SU-DHL-6 (cell line): ENCODE results near the gene KRT8.

Source experiments
- H2AFZ ChIP-seq: fragments of 200-600 bp; sonication (generic); 2 replicates; pipeline ENCODE4 v1.6.1; 2014; ENCODE audit warnings: low read depth, mild to moderate bottlenecking, moderate library complexity, mixed read lengths, antibody characterized with exemption, low read length; ENCODE audit not compliant: severe bottlenecking
- H3F3A ChIP-seq: fragments of 200-600 bp; shearing (Covaris generic); 2 replicates; pipeline ENCODE4 v1.6.0; 2016; ENCODE audit warnings: antibody characterized with exemption, mild to moderate bottlenecking; ENCODE audit not compliant: insufficient read depth
- H3K27ac ChIP-seq: fragments of 200-600 bp; sonication (generic); 2 replicates; pipeline ENCODE4 v1.5.1; 2016; ENCODE audit warnings: low read depth, mild to moderate bottlenecking, low read length, moderate library complexity, mixed read lengths
- H3K27me3 ChIP-seq: fragments of 200-600 bp; sonication (generic), shearing (Covaris generic); 2 replicates; pipeline ENCODE4 v1.6.0; 2014; ENCODE audit warnings: mild to moderate bottlenecking, low read length
- H3K36me3 ChIP-seq: fragments of 200-600 bp; sonication (generic); 2 replicates; pipeline ENCODE4 v1.6.1; 2014; ENCODE audit warnings: mild to moderate bottlenecking, low read length, mixed read lengths
- H3K4me2 ChIP-seq: fragments of 300-600, 200-600 bp; shearing (Covaris generic), sonication (generic); 2 replicates; pipeline ENCODE4 v1.6.0; 2014; ENCODE audit warnings: low read length, low read depth, mild to moderate bottlenecking; ENCODE audit not compliant: poor library complexity, severe bottlenecking
- H3K4me3 ChIP-seq: fragments of 200-600 bp; sonication (generic); 2 replicates; pipeline ENCODE4 v1.5.1; 2014; ENCODE audit warnings: antibody characterized with exemption, low read length, mild to moderate bottlenecking, mixed read lengths; ENCODE audit not compliant: insufficient read depth, poor library complexity, severe bottlenecking
- H3K79me2 ChIP-seq: fragments of 200-600 bp; sonication (generic); 2 replicates; pipeline ENCODE4 v1.6.1; 2014; ENCODE audit warnings: mild to moderate bottlenecking, low read length, moderate library complexity; ENCODE audit not compliant: insufficient read depth
- H3K9ac ChIP-seq: fragments of 200-600 bp; sonication (generic); 2 replicates; pipeline ENCODE4 v1.7.0; 2014; ENCODE audit warnings: mild to moderate bottlenecking, low read length
- H3K9me2 ChIP-seq: fragments of 200-600 bp; sonication (generic); replicated peaks from 2 replicates; pipeline ENCODE4 v1.6.1; 2014; ENCODE audit warnings: low read length; ENCODE audit not compliant: insufficient read depth
- H3K9me3 ChIP-seq: fragments of 200-600 bp; sonication (generic); 2 replicates; pipeline ENCODE4 v1.6.1; 2014; ENCODE audit warnings: low read length, mixed read lengths; ENCODE audit not compliant: insufficient read depth
- H4K20me1 ChIP-seq: fragments of 200-600 bp; sonication (generic); 2 replicates; pipeline ENCODE4 v1.6.1; 2014; ENCODE audit warnings: low read depth, mild to moderate bottlenecking, antibody characterized with exemption, low read length, moderate library complexity, mixed read lengths
- EZH2phosphoT487 ChIP-seq: fragments of 200-600 bp; sonication (generic), shearing (Covaris generic); conservative IDR thresholded peaks from 2 replicates; pipeline ENCODE4 v1.6.1; 2018; ENCODE audit warnings: mild to moderate bottlenecking, antibody characterized with exemption, low read length, moderate library complexity, mixed read lengths
- TF ChIP-seq, protein P1 (sequence below): fragments of 200-600 bp; sonication (generic); IDR thresholded peaks from one replicate; pipeline ENCODE4 v1.5.1; 2017; ENCODE audit warnings: antibody characterized with exemption, mild to moderate bottlenecking, low read length, moderate library complexity; ENCODE audit not compliant: insufficient read depth, poor library complexity, severe bottlenecking

Gene KRT8

DNA sequence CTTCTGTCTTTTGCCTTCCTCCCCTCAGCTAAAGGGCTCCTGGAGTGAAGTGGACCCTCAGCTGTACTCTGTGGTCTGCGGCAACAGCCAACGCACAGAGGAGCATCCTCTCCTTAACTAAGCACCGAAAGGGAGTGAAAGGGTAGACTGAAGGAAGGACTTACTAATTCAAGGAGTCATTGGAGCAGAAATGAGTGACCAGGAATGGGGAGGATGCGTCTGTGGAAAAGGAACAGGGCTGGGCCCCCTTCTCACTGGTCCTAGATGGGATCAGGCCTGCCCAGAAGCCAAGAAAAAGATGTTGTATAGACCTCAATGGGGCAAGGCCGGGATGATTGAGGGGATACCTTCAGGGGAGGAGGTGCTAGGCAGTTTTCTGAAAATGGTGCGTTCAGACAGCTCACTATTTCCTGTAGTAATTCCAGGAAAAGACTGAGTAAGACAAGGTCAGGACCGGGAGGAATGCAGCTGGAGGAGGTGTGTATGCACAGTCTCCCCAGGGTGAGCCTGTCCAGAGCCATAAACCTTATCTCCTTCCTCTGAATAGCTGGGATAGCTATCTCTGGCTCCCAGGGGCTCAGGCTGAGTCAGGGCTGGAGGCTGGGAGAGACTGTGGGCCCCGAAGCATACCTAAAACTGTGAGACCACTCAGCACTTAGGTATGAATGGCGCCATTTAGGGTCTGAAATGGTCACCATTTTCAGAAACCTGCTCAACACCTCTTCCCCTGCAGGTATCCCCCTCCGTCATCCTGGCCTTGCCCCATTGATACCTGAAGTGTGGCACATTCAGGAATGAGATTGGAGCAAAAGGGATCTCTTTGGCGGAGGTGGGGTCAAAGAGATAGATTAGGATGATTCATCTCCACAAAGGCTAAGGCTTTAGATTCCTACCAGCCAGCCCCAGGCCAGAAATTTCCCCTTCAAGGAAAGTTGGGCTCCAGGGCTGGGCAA is 20.2 kb upstream of the KRT8 start:
- H3F3A ChIP-seq, result no peaks in the 10 kb centered on the region
- no peak overlapping the region for H2AFZ ChIP-seq
- no peak overlapping the region for H3K4me2 ChIP-seq
- H4K20me1 ChIP-seq, result no peaks in the 10 kb centered on the region
- no peak for TF ChIP-seq EZH2phosphoT487
- H3K36me3 ChIP-seq, result no peaks in the 10 kb centered on the region
- no peak overlapping the region for H3K9ac ChIP-seq
- H3K9me2 ChIP-seq, result no peaks in the 10 kb centered on the region
- no peaks in the 10 kb centered on the region for H3K9me3 ChIP-seq
- H3K4me3 ChIP-seq, result no peak overlapping the region
- H3K79me2 ChIP-seq, result no peaks in the 10 kb centered on the region
- H3K27ac ChIP-seq, result no peak overlapping the region
- no peaks in the 10 kb centered on the region for H3K27me3 ChIP-seq

DNA sequence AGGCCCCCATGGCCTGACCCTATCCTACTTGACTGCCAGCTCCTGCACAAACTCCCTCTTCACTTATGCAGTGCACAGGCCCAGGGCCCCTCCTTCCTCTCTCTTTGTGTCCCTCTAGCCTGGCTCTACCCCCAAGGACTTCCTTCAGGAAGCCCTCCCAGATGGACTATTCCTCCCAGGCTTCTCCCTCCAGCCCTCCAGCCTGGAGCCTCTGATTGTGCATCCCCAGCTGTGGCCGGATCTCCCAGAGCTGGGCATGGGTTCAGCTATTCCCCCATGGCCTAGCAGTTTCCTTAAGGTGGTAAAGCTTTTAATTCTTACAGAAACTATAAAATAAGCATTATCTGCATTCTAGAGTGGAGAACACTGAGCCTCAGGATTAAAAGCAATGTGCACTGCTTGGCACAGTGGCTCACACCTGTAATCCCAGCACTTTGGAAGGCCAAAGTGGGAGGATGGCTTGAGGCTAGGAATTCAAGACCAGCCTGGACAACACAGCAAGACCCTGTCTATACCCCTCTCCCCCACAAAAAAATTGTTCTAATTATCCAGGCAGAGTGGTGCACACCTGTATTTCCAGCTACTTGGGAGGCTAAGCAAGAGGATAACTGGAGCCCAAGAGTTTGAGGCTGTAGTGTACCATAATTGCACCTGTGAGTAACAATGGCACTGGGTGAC is 16.8 kb upstream of the KRT8 start:
- Histone ChIP-seq H3K4me3 (no peak overlapping the region), H3K79me2 (no peaks in the 10 kb centered on the region)

DNA sequence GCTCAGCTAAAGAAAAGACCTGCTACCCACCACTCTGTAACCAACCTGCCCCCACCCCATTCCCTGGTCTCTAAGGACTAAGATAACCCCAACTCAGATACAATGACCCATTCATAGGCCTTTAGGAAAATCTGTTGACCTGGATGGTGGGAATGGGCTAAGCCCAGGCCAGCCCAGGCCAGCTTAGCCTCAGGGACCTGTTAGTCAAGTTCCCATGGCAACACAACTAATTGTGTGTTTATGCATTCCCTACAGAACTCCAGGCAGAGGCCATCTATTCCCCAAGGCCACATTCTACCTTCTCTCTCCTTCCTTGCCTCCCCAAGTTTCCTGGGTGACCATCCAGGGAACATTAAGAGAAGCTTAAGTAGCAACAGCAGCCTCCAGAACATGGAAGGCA is 16.1 kb upstream of the KRT8 start:
- no peak overlapping the region for H3K4me2 ChIP-seq

More for the DNA sequence above, 16.8 kb upstream of the KRT8 start:
- TF ChIP-seq, protein P1, sequence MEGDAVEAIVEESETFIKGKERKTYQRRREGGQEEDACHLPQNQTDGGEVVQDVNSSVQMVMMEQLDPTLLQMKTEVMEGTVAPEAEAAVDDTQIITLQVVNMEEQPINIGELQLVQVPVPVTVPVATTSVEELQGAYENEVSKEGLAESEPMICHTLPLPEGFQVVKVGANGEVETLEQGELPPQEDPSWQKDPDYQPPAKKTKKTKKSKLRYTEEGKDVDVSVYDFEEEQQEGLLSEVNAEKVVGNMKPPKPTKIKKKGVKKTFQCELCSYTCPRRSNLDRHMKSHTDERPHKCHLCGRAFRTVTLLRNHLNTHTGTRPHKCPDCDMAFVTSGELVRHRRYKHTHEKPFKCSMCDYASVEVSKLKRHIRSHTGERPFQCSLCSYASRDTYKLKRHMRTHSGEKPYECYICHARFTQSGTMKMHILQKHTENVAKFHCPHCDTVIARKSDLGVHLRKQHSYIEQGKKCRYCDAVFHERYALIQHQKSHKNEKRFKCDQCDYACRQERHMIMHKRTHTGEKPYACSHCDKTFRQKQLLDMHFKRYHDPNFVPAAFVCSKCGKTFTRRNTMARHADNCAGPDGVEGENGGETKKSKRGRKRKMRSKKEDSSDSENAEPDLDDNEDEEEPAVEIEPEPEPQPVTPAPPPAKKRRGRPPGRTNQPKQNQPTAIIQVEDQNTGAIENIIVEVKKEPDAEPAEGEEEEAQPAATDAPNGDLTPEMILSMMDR, result no peak
- TF ChIP-seq EZH2phosphoT487, result no peak
- no peak overlapping the region for H3K4me2 ChIP-seq
- H3K9me2 ChIP-seq, result no peaks in the 10 kb centered on the region
- H4K20me1 ChIP-seq, result no peaks in the 10 kb centered on the region
- no peak overlapping the region for H2AFZ ChIP-seq
- H3K36me3 ChIP-seq, result no peaks in the 10 kb centered on the region
- H3F3A ChIP-seq, result no peaks in the 10 kb centered on the region
- H3K9me3 ChIP-seq, result no peaks in the 10 kb centered on the region
- H3K9ac ChIP-seq, result no peak overlapping the region
- no peaks in the 10 kb centered on the region for H3K27me3 ChIP-seq
- H3K27ac ChIP-seq, result no peak overlapping the region

More for the DNA sequence above, 16.1 kb upstream of the KRT8 start:
- TF ChIP-seq, protein P1, result no peak
- TF ChIP-seq EZH2phosphoT487, result no peak
- Histone ChIP-seq H3K27ac (no peak overlapping the region), H3K27me3 (no peaks in the 10 kb centered on the region), H3F3A (no peaks in the 10 kb centered on the region), H4K20me1 (no peaks in the 10 kb centered on the region), H3K9me3 (no peaks in the 10 kb centered on the region), H3K4me3 (no peak overlapping the region), H3K36me3 (no peaks in the 10 kb centered on the region), H3K79me2 (no peaks in the 10 kb centered on the region), H3K9ac (no peak overlapping the region), H3K9me2 (no peaks in the 10 kb centered on the region), H2AFZ (no peak overlapping the region)
